ENCODE results near the gene LARP6.

DNA sequence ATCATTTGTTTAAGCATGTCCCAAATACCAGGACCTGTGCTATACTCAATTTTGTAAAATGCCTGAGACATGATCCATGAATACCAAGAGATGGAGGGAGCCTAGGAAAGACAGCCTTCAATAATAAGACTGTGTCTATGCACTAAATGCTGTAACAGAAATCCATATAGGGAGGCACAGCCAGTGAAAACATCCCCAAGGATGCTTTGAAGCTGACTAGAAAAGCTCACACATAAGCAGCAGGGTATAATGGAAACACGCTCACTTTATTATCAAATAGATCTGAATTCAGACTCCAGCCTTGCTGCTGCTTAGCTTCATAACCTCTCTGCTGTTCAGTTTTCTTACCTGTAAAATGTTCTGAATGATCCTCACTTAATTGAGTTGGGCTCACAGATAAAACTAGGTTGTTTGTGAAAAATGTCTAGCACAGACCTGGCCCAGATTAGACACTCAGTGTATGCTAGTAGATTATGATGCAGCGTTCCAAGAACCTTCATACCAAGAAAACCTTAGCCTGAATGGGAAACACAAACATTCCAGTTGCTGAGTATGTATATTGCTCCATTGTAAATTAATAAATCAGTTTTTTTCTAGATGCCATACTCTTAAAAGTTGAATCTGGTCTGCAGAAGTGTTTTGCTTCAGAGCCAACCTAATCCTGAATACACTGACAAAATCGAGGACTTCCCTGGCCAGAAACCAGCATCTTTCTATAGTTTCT, 3.8 kb upstream of the LARP6 start:
- TF ChIP-seq, protein P1, sequence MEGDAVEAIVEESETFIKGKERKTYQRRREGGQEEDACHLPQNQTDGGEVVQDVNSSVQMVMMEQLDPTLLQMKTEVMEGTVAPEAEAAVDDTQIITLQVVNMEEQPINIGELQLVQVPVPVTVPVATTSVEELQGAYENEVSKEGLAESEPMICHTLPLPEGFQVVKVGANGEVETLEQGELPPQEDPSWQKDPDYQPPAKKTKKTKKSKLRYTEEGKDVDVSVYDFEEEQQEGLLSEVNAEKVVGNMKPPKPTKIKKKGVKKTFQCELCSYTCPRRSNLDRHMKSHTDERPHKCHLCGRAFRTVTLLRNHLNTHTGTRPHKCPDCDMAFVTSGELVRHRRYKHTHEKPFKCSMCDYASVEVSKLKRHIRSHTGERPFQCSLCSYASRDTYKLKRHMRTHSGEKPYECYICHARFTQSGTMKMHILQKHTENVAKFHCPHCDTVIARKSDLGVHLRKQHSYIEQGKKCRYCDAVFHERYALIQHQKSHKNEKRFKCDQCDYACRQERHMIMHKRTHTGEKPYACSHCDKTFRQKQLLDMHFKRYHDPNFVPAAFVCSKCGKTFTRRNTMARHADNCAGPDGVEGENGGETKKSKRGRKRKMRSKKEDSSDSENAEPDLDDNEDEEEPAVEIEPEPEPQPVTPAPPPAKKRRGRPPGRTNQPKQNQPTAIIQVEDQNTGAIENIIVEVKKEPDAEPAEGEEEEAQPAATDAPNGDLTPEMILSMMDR (IDR thresholded peaks at IDR 0.05 in 8 of 11, conservative IDR thresholded peaks at IDR 0.05 in 3 of 11), result no peak
- no peak for TF ChIP-seq POLR2AphosphoS5 (IDR thresholded peaks at IDR 0.05)
- TF ChIP-seq POLR2A (IDR thresholded peaks at IDR 0.05), result no peak

Measured in spleen (tissue), 7 donors.